ENCODE data around the gene CC2D1B.

CC2D1B gene

GRCh38 chr1:52358851-52359497 lies 7.0 kb downstream of the CC2D1B start:
- DNase-seq: no peak

GRCh38 chr1:52357397-52357796 lies 8.6 kb downstream of the CC2D1B start:
- no peak for DNase-seq

GRCh38 chr1:52356818-52357355 lies 9.1 kb downstream of the CC2D1B start:
- no peak for DNase-seq

- DNase-seq: no peak
Measured at GRCh38 chr1:52355847-52356505, 10.0 kb downstream of the CC2D1B start.

GRCh38 chr1:52355436-52355835 lies 10.6 kb downstream of the CC2D1B start:
- no peak for DNase-seq

- no peak for DNase-seq
Measured at GRCh38 chr1:52352690-52353089, 13.3 kb downstream of the CC2D1B start.

GRCh38 chr1:52348704-52349300 lies 17.2 kb downstream of the CC2D1B start:
- DNase-seq: no peak

GRCh38 chr1:52346653-52347052 lies 19.4 kb downstream of the CC2D1B start:
- DNase-seq: no peak

GRCh38 chr1:52345252-52345651 lies 20.8 kb downstream of the CC2D1B start:
- DNase-seq: no peak

- DNase-seq: no peak
Measured at GRCh38 chr1:52343979-52344378, 22.0 kb downstream of the CC2D1B start.

- DNase-seq: no peak
Measured at GRCh38 chr1:52341655-52342260, 24.2 kb downstream of the CC2D1B start.

GRCh38 chr1:52337439-52337838 lies 28.6 kb downstream of the CC2D1B start:
- no peak for DNase-seq

GRCh38 chr1:52334906-52335528 lies 31.0 kb downstream of the CC2D1B start:
- no peak for DNase-seq

- no peak for DNase-seq
Measured at GRCh38 chr1:52332411-52332810, 33.6 kb downstream of the CC2D1B start.

- DNase-seq: no peak
Measured at GRCh38 chr1:52328615-52329014, 37.4 kb downstream of the CC2D1B start.

- DNase-seq: no peak
Measured at GRCh38 chr1:52325786-52326185, 40.2 kb downstream of the CC2D1B start.

- DNase-seq: no peak
Measured at GRCh38 chr1:52323731-52324130, 42.3 kb downstream of the CC2D1B start.

GRCh38 chr1:52321061-52321460 lies 44.9 kb downstream of the CC2D1B start:
- DNase-seq: no peak

GRCh38 chr1:52306227-52307006 lies 59.6 kb downstream of the CC2D1B start:
- DNase-seq: no peak

- no peak for DNase-seq
Measured at GRCh38 chr1:52305417-52306226, 60.4 kb downstream of the CC2D1B start.

Measured in activated CD8-positive, alpha-beta memory T cell treated with anti-CD3 and anti-CD28 coated beads, Interleukin-2, amount 50 U/mL, for 4 hours (primary cell).